ENCODE results near the gene LPP.
A peak's percentile ranks its signal among the peaks of the same experiment; 100 is the strongest.

LPP gene

DNA sequence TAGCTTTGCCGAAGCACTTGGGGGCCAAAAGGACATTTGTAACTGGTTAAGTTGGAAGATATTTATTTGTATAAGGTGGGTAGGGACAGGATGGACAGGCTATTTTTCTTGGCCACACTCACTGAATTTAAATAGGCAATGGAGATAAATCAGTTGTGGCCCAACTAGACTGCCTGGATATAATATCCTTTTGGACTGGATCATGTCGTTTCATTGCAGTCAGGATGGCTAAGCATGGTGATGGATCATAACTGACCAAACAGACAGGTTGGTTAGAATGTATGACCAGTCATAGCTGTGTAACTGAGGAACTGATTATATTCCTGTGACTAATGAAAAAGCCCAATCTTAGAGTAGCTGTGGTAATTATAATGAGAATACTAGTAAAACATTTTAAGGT, 284.0 kb downstream of the LPP start:
- peaks cover 9% of the 10 kb centered on the region; the same call in 1 of the 2 replicates for H3F3A ChIP-seq (ENCODE audit: control insufficient read depth, insufficient read depth)
- no peak overlapping the region for H3K4me3 ChIP-seq (ENCODE audit: low read length)
- H3K9me2 ChIP-seq (replicated peaks; ENCODE audit: control insufficient read depth, low read length), result no peaks in the 10 kb centered on the region
- TF ChIP-seq EZH2phosphoT487 (IDR thresholded peaks at IDR 0.05; ENCODE audit: borderline replicate concordance, low read length), result no peak
- TF ChIP-seq, protein P1, sequence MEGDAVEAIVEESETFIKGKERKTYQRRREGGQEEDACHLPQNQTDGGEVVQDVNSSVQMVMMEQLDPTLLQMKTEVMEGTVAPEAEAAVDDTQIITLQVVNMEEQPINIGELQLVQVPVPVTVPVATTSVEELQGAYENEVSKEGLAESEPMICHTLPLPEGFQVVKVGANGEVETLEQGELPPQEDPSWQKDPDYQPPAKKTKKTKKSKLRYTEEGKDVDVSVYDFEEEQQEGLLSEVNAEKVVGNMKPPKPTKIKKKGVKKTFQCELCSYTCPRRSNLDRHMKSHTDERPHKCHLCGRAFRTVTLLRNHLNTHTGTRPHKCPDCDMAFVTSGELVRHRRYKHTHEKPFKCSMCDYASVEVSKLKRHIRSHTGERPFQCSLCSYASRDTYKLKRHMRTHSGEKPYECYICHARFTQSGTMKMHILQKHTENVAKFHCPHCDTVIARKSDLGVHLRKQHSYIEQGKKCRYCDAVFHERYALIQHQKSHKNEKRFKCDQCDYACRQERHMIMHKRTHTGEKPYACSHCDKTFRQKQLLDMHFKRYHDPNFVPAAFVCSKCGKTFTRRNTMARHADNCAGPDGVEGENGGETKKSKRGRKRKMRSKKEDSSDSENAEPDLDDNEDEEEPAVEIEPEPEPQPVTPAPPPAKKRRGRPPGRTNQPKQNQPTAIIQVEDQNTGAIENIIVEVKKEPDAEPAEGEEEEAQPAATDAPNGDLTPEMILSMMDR (IDR thresholded peaks at IDR 0.05; ENCODE audit: low read depth, low read length, poor library complexity, severe bottlenecking), result no peak
- no peaks in the 10 kb centered on the region for H3K9me3 ChIP-seq (ENCODE audit: control insufficient read depth, insufficient read depth, low read length)
- H3K4me2 ChIP-seq (ENCODE audit: low read length), result no peak overlapping the region
- H3K27me3 ChIP-seq (ENCODE audit: control insufficient read depth, low read length), result no peaks in the 10 kb centered on the region
- peaks cover 4% of the 10 kb centered on the region for H3K79me2 ChIP-seq (ENCODE audit: control insufficient read depth, low read length)
- H3K4me1 ChIP-seq (ENCODE audit: control insufficient read depth, low read length), result peaks cover 60% of the 10 kb centered on the region
- H3K36me3 ChIP-seq (ENCODE audit: control insufficient read depth, low read length), result peaks cover 11% of the 10 kb centered on the region
- no peaks in the 10 kb centered on the region for H4K20me1 ChIP-seq (ENCODE audit: control insufficient read depth, insufficient read depth, low read depth, low read length)
- no peak overlapping the region for H3K27ac ChIP-seq (ENCODE audit: low read depth, low read length)

DNA sequence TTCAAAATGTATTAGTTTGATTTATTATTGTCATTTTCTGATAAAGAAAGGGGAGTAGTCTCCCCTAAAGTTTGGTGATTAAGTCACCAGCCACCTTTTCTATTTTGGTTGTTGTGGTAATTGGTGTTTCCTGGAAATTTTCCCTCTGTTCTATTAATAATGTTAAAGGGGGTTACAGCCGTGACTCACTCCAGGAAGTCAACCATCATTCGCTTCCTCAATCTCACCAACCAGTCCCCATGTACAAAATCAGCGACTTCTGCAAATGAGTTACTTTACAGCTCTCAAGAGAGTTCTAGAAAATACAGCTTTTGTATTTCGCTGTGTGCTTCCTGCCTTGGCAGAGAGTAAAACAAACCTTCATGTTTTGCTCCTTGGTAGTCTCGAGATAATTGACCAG, 285.1 kb downstream of the LPP start:
- Histone ChIP-seq H3K79me2 (ENCODE audit: control insufficient read depth, low read length) (peaks cover 4% of the 10 kb centered on the region), H3K9me2 (replicated peaks; ENCODE audit: control insufficient read depth, low read length) (no peaks in the 10 kb centered on the region), H4K20me1 (ENCODE audit: control insufficient read depth, insufficient read depth, low read depth, low read length) (no peaks in the 10 kb centered on the region), H3K4me2 (ENCODE audit: low read length) (peak overlapping the region; percentile 47), H3K4me1 (ENCODE audit: control insufficient read depth, low read length) (peaks cover 57% of the 10 kb centered on the region), H3F3A (ENCODE audit: control insufficient read depth, insufficient read depth) (peaks cover 9% of the 10 kb centered on the region; the same call in 1 of the 2 replicates), H3K27ac (ENCODE audit: low read depth, low read length) (no peak overlapping the region), H3K36me3 (ENCODE audit: control insufficient read depth, low read length) (peaks cover 11% of the 10 kb centered on the region), H3K4me3 (ENCODE audit: low read length) (no peak overlapping the region; the same call in 1 of the 2 replicates), H3K9me3 (ENCODE audit: control insufficient read depth, insufficient read depth, low read length) (no peaks in the 10 kb centered on the region), H3K27me3 (ENCODE audit: control insufficient read depth, low read length) (no peaks in the 10 kb centered on the region)
- TF ChIP-seq EZH2phosphoT487 (IDR thresholded peaks at IDR 0.05; ENCODE audit: borderline replicate concordance, low read length), result no peak
- TF ChIP-seq, protein P1 (IDR thresholded peaks at IDR 0.05; ENCODE audit: low read depth, low read length, poor library complexity, severe bottlenecking), result no peak

DNA sequence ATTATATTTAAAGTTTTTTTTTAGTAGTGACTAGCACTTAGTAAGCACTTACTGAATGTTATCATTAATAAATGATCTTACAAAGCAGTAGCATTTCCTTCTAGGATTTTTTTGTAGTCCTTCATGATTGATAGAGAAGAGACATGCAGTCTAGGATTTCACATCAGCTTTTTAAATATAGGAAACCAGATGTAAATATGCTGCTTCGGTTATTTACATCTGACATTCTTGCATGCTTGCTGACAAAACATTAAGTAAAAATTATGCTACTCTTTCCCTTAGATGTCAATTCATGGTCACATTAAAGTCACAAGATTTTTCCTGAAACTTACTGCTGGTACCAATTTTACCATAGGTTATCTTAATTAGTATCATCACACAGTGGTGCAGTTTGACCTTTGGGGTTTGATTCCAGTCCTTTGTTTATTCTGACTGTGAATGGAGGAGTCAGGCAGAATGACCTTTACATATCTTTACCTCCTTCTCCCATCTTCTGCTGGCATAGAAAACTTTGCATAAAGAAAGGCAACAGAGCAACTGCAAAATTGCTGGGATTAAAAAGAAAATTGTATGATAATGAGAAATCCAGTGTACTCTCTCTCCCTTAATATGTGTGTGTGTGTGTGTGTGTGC, 286.5 kb downstream of the LPP start:
- Histone ChIP-seq H3K9me2 (replicated peaks; ENCODE audit: control insufficient read depth, low read length) (no peaks in the 10 kb centered on the region), H3K4me3 (ENCODE audit: low read length) (no peak overlapping the region), H3K27me3 (ENCODE audit: control insufficient read depth, low read length) (no peaks in the 10 kb centered on the region), H3K27ac (ENCODE audit: low read depth, low read length) (no peak overlapping the region), H3K36me3 (ENCODE audit: control insufficient read depth, low read length) (peaks cover 7% of the 10 kb centered on the region), H4K20me1 (ENCODE audit: control insufficient read depth, insufficient read depth, low read depth, low read length) (no peaks in the 10 kb centered on the region), H3K4me1 (ENCODE audit: control insufficient read depth, low read length) (peaks cover 57% of the 10 kb centered on the region), H3K4me2 (ENCODE audit: low read length) (no peak overlapping the region), H3F3A (ENCODE audit: control insufficient read depth, insufficient read depth) (peaks cover 9% of the 10 kb centered on the region; the same call in 1 of the 2 replicates), H3K9me3 (ENCODE audit: control insufficient read depth, insufficient read depth, low read length) (no peaks in the 10 kb centered on the region), H3K79me2 (ENCODE audit: control insufficient read depth, low read length) (no peaks in the 10 kb centered on the region)
- TF ChIP-seq, protein P1 (IDR thresholded peaks at IDR 0.05; ENCODE audit: low read depth, low read length, poor library complexity, severe bottlenecking), result no peak
- no peak for TF ChIP-seq EZH2phosphoT487 (IDR thresholded peaks at IDR 0.05; ENCODE audit: borderline replicate concordance, low read length)
